Inflammatory macrophage treated with lipopolysaccharide for 1 hour (primary cell): ENCODE data around the gene CROCC.
"Not testable (repeated sequence)": the region's sequence is repeated elsewhere in the genome, so short reads cannot be mapped to it uniquely, and the experiment has no call there.

ENCODE experiments used
- DNase-seq, 2 donors: peaks; one replicate each; pipeline ENCODE4 v3.0.0-alpha.2; 2020 to 2022

Gene CROCC

GRCh38 chr1:16946185-16946584 is 24.5 kb downstream of the CROCC start:
- DNase-seq = not testable (repeated sequence)

- DNase-seq = no peak
Measured at GRCh38 chr1:16946646-16947045, 24.9 kb downstream of the CROCC start.

- DNase-seq = not testable (repeated sequence)
Measured at GRCh38 chr1:16948282-16948891, 26.7 kb downstream of the CROCC start.

DNA sequence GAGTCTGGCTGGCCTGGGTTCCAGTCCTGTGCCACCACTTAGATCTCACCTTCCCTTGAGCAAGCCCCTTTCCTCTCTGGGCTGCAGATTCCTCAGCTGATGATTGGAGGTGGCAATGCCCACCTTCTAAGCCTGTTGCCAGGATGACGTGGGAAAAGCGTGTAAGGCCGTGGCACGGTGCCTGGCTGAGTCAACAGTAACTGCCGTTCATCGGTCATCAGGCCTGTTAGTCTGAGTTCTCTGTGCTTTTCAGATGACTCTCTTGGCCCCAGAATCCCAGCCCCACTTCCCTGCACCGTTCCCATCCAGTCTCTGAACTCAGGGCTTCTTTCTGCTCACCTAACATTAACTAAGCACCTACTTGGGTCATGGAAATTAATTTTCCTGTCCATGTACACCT is 27.3 kb downstream of the CROCC start:
- not testable (repeated sequence) for DNase-seq

DNA sequence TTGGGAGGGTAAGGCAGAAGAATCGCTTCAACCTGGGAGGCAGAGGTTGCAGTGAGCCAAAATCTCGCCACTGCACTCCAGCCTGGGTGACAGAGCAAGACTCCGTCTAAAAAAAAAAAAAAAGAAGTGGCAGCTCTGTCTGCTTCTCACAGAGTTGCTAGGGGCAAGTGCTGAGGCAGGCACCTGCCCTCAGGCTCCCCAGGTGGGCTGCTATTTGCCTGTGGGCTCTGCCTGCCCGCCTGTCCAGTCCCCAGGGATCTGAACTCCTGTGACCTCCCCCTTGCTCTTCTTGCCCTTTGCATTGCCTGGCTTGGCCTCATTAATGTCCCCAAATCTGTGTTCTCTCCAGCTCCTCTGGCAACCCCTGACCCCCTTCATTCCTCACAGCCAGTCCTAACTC is 30.6 kb downstream of the CROCC start:
- not testable (repeated sequence) for DNase-seq

DNA sequence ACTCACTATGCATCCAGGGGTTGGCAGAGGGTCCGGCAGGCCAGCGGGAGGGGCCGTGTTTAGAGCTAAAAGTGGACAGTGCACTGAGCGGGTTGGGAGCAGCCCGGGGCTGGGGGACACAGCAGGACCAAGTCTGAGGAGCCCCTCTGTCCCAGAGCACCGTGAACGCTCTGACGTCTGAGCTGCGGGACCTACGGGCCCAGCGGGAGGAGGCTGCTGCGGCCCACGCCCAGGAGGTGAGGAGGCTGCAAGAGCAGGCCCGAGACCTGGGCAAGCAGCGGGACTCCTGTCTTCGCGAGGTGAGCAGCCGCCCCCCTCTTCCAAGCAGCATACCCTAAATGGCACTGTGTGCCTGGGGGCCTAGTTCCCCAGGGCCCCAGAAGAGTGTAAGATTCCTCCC is 32.8 kb downstream of the CROCC start:
- no peak for DNase-seq

- no peak for DNase-seq
Measured at GRCh38 chr1:16955186-16955585, 33.5 kb downstream of the CROCC start.

DNA sequence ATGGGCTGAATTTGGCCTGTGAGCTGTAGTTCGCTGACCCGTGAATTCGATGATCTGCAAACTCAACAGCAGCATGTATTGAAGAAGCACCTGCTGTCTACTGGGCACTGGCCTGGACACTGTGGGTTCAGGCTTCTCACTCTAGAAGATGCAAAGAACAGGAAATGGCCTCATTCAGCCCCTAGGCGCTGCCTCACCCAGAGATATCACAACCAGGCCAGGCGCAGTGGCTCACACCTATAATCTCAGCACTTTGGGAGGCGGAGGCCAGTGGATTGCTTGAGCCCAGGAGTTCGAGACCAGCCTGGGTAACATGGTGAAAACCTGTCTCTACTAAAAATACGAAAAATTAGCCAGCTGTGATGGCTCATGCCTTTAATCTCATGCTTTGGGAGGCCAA is 35.0 kb downstream of the CROCC start:
- DNase-seq = no peak

GRCh38 chr1:16957731-16958130 is 36.0 kb downstream of the CROCC start:
- DNase-seq = no peak

GRCh38 chr1:16958475-16958874 is 36.7 kb downstream of the CROCC start:
- DNase-seq = no peak

GRCh38 chr1:16960560-16961296 is 39.0 kb downstream of the CROCC start:
- DNase-seq = peak; percentile 70 to 83

- DNase-seq = no peak
Measured at GRCh38 chr1:16961297-16962133, 39.8 kb downstream of the CROCC start.

- not testable (repeated sequence) for DNase-seq
Measured at GRCh38 chr1:16964169-16964568, 42.4 kb downstream of the CROCC start.

GRCh38 chr1:16965486-16966067 is 43.8 kb downstream of the CROCC start:
- DNase-seq = no peak

DNA sequence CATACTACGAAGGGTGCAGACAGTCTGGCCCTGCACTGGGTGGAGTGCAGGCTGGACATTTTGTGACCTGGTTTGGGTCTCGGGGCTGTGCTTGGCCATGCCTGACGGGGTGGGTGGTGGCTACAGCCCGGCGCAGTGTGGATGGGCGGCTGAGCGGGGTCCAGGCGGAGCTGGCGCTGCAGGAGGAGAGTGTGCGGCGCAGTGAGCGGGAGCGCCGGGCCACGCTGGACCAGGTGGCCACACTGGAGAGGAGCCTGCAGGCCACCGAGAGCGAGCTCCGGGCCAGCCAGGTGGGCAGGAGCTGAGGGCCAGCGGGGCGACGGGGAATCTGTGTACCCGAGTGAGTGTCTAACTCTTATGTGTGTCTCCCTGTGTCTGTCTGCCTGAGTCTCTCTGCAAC is 44.6 kb downstream of the CROCC start:
- DNase-seq = no peak

DNA sequence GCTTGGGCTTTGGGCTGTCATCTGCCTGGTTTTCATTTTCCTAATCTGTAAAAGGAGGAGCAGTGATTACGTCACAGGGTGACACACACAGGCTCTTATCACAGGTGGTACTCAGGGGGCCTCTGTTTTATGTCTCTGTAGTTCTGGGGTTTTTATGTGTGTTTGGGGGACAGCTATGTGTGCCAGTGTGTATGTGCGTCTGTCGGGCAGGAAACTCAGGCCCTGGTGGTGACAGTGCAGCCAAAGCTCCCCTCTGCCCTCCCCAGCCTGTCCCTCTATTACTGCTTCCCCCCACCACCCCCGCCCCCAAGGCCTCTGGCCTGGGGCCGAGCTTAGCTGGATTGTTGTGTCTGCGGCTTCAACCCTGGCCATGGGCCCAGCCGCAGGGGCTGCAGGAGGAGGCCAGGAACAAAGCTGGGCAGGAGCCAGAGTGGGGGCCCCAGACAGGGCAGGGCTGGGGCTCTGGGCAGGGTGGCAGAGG is 45.4 kb downstream of the CROCC start:
- no peak for DNase-seq

GRCh38 chr1:16967962-16968361 is 46.2 kb downstream of the CROCC start:
- no peak for DNase-seq

DNA sequence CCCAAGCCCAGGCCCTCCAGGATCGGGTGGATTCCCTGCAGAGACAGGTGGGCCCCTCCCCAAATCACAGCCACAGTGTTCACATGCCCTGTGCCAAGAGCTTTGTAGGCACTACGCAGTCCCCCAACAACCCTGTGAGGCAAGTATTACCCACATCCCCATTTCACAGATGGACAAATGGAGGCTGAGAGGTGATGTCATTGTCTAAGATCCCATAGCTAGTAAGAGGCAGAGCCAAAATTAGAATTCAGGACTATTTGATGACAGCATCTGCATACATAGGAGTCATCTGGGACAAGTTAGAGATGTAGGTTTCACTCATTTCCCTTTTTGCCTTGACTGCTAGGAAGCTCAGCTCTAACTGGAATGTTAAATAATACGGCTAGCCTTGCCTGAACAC is 46.6 kb downstream of the CROCC start:
- DNase-seq = no peak

DNA sequence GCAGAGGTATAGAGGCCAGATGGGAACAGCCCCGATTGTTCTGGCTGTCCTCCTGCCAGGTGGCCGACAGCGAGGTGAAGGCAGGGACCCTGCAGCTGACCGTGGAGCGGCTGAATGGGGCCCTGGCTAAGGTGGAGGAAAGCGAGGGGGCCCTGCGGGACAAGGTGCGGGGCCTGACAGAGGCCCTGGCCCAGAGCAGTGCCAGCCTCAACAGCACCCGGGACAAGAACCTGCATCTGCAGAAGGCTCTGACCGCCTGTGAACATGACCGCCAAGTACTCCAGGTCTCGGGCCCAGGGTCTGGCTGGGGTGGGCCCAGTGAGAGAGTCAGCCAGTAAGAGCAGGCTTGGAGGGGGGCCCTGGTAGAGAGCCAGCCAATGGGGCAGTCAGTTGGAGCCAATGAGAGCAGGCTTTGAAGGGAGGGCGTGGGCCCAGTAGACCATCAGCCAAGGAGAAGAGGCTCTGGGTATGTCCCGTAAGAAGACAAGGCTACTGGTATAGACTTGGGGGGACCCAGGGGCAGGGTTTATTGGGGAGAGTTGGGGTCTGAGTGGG is 47.4 kb downstream of the CROCC start:
- DNase-seq = no peak

- no peak for DNase-seq
Measured at GRCh38 chr1:16969651-16970050, 47.9 kb downstream of the CROCC start.

GRCh38 chr1:16970132-16970910 is 48.6 kb downstream of the CROCC start:
- DNase-seq = no peak
